ENCODE data around the gene AFG1L.
"Not testable (repeated sequence)": the region's sequence is repeated elsewhere in the genome, so short reads cannot be mapped to it uniquely, and the experiment has no call there.

Gene AFG1L

DNA sequence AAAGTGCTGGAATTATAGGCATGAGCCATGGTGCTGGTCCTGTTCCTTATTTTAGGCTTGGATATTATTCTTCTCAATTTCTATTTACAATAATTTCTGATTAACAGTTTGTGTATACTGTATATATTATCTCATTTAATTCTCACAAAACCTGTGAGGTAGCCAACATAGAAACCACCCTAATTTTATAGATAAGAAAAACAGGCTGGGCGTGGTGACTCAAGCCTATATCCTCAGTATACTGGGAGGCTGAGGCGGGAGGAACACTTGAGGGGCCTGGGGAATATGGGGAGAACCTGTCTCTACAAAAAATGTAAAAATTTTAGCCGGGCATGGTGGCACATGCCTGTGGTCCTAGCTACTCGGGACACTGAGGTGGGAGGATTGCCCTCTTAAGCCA lies 3.8 kb upstream of the AFG1L start:
- DNase-seq = no peak

DNA sequence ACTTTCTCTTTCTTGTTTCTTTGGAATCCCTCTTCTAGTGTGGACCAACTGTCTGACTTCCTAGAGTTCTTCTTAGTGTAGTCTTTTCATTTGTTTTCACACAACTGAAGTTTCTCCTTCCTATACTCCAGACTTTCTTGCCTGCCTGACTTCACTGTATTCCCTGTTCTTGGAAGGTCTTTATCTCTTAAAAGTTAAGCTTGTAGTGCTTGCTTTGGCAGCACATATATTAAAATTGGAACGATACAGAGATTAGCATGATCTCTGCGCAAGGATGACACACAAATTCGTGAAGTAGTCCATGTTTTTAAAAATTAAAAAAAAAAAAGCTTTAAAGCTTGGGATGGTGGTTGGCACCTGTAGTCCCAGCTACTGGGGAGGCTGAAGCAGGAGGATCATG lies 2.3 kb upstream of the AFG1L start:
- not testable (repeated sequence) for DNase-seq

DNA sequence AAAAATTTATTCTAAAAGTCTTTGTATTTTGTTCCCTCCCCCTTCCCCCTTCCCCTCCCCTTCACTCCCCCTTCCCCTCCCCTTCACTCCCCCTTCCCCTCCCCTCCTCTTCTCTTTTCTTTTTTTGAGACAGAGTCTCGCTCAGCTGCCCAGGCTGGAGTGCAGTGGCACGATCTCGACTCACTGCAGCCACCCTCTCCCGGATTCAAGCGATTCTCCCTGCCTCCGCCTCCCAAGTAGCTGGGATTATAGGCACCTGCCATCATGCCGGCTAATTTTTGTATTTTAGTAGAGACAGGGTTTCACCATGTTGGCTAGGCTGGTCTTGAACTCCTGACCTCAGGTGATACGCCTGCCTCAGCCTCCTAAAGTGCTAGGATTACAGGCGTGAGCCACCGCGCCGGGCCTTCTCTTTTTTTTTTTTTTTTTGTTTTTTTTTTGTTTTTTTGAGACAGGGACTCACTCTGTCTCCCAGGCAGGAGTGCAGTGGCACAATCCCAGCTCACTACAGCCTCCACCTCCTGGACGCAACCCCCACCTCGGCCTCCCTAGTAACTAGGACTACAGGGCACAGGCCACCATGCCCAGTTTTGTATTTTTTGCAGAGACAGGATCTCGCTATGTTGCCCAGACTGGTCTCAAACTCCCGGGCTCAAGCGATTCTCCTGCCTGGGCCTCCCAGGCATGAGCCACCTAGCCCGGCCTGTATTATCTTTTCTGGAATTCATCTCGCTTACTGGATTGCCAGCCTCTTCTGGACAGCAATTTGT lies 1.1 kb upstream of the AFG1L start:
- no peak for DNase-seq

DNA sequence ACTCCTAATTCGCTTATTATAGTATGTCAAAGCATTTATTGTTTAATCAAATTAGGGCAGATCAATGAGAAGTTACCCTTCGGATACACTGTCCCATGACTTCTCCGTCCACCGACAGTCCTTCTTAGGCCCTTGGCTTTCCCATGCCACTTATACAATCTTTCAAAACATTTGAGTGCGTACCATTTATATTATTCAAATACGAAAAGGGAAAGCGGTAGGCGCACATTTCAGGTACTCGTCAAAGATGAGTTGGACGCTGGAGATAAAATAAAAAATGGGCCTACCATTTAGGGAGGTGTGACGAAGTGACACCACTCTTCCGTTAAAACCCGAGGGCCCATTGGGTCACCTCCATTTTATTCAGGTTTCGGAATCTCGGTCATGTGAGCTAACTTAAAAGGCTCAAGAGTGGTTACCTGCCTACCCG lies 542 bp upstream of the AFG1L start:
- DNase-seq = no peak

DNA sequence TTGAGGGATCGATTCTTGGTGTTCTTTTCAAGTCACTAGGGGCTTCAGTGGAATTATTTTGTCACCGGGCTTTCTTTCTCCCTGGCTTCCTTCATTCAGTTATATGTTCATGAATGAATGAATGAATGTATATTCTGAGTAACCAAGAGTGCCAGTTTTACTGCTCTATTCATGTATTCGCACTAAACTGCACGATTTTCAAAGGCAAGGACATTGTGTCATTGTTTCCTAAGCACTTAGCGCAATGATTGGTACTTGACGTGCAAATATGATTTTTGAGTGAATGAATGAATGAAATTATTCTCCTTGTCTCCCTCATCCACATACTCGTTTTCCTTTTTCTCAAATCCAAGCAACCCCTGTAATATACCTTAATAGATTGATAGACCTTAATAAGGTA lies 822 bp downstream of the AFG1L start:
- no peak for DNase-seq

DNA sequence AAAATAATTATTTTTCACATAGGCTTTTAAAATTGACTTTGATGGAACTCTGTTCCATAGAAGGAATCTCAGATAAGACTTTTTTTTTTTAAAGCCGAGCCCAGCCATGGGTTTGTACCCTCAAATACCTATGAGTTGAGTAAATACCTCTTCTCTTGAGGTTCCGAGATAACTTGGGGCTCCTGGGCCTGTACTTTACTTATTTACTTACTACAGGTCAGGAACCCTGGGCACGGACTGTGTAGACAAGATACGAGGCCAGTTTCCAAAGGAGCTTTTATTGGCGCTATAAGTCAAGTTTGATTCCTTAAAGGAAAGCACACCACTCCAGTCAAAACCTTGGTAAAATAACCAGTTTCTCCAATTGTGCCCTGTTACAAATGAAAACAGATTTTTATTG lies 7.5 kb downstream of the AFG1L start:
- DNase-seq = no peak

DNA sequence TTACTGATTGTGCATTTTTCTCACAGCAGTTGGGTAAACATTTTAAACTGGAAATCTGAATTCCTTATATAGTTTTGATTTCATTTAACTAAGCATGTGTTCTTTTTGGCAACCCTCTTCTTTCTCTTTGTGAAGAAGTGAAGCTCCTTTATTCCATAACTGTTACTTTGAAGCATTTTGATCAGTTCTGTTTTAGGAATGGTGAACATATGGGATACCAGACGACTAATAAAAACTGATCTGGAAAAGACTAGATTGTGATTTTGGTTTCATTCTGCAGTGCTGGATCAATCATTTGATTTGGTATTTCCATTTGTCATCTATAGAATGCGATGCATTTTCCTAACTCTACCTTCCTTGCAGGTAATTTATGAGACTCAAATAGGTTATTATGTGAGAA lies 9.8 kb downstream of the AFG1L start:
- no peak for DNase-seq

DNA sequence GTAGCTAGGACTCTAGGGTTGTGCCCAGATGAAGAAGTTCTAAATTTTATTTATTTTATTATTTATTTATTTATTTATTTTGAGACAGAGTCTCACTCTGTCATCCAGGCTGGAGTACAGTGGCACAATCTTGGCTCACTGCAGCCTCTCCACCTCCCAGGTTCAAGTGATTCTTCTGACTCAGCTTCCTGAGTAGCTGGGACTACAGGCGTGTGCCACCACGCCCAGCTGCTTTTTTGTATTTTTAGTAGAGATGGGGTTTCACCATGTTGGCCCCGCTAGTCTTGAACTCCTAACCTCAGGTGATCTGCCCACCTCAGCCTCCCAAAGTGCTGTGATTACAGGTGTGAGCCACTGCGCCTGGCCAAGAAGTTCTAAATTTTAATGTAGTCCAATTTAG lies 13.8 kb downstream of the AFG1L start:
- not testable (repeated sequence) for DNase-seq

DNA sequence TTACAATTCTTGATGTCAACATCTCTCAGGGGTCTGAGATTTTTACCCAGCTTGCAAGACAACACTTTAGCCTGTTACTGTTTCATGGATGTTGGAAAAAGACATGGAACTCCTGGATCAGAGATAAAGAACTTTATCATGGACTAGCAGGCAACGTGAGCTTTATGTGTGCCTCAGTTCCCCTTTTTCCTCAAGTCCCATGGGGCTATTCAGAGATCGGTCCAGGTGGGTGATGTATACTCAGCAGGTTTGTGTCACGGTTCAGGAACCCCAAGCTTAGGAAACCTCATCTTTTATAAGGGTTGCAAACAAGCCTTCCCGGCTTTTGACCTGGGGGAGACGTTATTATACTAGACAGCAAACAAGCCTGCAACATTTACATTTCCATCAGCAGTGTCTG lies 15.0 kb downstream of the AFG1L start:
- no peak for DNase-seq

DNA sequence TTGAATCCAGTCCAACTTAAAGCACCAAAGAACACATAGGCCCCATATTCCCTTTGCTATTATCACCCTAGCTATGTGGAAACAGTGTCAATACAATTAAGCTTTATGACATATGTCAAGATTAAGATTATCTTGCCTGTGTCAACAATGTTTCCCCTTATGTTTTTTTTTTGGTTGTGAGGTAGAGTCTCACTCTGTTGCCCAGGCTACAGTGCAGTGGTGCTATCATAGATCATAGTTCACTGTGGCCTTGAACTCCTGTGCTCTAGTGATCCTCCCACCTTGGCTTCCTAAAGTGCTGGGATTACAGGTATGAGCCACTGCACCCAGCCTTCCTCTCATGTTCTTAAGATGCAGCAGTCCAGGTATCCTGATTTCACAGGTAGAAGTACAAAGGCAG lies 17.8 kb downstream of the AFG1L start:
- DNase-seq = no peak

DNA sequence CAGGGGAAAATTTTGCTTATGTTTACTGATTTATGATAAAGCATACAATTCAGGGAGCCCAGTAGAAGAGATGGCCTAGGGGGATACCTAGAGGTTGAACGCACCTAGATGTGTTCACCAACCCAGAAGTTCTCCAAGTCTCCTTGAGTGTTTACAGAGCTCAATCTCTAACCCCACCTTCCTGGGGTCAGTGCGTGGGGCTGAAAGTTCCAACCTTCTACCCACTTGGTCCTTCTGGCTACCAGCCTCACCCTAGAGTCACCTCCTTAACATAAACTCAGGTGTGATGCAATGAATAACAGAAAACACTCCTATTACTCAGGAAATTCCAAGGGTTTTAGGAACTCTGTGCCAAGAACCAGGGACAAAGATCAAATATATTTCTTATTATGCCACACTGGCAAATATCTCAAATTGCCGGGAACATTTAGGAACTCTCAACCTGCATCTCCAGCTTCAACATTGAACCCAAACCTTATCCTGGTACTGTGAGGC lies 26.4 kb downstream of the AFG1L start:
- no peak for DNase-seq

DNA sequence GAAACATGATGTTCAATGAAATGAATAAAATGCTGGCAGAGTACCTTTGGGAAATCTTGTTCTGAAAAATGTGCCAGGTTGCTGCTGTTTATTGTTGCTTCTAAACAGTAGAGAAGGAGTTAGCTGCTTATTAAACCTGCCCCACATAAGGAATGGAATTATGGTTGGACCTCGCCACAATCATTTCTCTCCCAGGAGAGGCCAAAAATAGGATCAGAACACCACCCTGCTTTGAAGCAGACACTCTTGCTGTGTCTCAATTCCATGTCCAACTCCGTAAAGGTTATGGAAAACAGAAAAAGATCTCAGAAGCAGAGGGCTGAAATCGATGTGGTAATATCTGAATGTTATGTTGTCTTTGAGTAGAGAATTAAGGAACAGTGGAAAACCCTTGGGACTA lies 27.9 kb downstream of the AFG1L start:
- no peak for DNase-seq

DNA sequence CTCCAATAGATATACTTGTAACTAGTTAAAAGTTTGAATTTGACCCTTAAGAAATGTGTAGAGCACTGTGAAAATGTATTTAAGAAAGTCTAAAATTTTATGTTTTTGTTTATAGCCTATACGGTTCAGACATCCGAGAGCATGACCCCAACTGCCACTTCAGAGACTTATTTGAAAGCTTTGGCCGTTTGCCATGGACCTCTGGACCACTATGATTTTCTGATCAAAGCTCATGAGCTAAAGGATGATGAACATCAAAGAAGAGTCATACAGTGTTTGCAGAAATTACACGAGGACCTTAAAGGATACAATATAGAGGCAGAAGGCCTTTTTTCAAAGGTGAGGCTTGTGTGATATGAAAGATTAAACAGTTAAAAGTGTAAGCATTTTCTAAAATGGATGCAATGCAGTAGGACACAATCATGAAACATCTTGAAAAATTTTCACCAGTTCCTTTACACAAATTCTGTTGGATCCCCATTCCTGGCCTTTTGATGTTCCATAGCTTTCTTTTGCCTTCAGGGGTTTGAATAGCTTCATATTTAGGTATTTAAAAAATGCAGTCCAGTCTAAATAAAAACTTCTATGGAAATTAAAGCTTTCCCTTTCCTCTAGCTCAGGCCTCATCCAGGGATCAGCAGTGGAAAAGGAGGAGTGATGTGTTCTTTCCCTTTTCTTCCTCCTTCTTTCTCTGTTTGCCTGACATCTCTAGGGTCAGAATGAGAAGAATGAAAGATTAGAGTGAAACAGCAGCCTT lies 29.0 kb downstream of the AFG1L start:
- no peak for DNase-seq

DNA sequence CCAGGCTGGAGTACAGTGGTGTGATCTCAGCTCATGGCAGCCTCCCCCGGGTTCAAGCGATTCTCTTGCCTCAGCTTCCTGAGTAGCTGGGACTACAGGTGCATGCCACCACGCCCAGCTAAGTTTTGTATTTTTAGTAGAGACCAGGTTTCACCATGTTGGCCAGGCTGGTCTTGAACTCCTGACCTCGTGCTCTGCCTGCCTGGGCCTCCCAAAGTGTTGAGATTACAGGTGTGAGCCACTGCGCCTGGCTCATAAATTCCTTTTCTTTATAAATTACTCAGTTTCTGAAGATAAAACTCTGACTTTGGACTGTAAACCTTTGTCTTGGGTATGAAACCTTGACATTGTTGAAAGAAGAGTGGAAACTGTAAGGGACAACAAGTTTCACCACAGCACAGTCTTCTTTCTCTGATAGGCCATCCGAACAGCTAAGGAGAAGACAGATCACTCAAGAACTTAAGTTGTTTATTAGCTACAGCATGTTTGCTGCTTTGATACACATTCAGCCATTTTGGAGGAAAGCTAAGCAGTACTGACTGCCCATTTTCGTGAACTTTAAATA lies 35.4 kb downstream of the AFG1L start:
- DNase-seq = not testable (repeated sequence)

DNA sequence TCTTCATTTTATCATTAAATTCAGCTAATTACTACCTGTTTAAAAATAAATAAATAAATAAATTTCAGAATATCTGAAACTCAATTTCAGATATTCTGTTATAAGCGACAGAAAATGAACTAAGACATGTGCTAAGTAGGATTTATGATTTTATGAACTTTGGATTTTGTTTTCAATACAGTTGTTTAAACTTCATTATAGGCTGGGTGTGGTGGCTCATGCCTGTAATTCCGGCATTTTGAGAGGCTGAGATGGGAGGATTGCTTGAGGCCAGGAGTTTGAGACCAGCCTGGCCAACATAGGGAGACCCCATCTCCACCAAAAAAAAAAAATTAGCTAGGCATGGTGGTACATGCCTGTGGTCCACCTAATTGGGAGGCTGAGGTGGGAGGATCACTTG lies 36.0 kb downstream of the AFG1L start:
- DNase-seq = no peak

DNA sequence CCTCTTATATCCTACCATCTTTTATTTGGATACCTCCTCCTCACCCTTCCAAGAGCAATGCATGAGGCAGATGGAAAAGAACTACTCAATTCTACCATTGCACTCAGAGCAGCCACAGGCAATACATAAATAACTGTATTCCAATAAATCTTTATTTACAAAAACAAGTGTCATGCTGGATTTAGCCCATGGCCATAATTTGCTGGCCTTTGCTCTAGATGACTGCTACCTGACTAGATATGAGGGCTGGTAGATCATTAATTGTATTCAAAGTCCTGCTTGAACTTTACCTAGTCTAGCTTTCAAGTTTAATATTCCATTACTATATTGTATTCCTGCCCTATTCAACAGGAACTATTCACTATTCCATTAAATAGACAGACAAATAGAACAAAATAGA lies 37.1 kb downstream of the AFG1L start:
- no peak for DNase-seq

DNA sequence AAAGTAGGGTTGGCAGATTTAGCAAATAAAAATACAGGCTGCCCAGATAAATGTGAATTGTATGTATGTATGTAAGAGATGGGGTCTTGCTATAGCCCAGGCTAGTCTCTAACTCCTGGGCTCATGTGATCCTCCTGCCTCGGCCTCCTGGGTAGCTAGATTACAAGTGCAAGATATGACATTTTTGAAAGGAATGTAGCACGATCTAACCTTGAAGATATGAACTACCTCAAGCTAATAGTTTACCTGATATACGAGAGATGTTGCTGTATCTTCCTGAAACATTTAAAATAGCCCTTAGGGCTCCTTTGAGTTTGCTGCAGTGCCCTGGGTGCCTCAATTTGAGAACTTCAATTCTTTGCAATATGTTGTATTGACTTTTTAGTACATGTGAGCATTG lies 42.1 kb downstream of the AFG1L start:
- DNase-seq = no peak

DNA sequence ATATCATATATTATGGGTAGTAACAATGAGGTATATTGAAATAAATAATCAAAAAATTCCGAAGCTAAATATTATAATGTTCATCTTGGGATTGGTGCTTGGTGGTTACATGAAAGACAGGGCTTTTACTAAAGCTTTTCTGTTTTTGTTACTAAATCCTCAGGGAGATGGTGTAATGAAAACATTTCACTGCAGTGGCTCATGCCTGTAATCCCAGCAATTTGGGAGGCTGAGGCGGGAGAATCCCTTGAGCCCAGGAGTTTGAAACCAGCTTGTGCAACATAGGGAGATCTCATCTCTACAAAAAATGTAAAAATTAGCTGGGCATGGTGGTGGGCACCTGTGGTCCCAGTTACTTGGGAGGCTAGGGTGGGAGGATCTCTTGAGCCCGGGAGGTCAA lies 42.9 kb downstream of the AFG1L start:
- DNase-seq = no peak

DNA sequence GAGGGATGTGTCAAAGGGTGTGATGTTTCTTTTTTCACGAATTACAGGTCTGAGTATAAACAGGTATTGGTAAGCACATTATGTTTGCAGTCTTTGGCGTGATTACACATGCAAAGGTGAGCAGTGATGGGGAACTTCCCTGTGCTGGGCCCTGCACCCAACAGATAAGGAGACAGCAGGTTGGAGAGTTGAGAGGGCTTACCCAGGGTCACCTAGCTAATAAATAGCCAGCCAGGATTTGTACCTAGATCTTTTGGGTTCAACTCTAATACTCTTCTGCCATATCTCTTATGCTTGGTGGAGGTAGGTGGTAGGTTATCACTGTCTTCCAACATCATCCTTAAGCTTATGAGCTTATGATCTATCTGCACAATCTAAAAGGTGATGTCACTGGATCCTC lies 46.5 kb downstream of the AFG1L start:
- no peak for DNase-seq

DNA sequence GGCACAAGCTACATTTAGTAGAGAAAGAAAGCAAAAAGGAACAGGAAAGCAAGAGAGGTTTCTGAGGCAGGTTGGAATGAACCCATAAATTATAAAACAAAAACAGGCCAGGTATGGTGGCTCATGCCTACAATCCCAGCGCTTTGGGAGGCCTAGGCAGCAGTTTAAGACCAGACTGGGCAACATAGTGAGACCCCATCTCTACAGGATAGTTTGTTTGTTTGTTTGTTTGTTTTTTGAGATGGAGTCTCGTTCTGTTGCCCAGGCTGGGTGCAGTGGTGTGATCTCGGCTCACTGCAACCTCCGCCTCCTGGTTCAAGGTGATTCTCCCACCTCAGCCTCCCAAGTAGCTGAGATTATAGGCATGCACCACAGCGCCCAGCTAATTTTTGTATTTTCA lies 49.0 kb downstream of the AFG1L start:
- DNase-seq = no peak

DNA sequence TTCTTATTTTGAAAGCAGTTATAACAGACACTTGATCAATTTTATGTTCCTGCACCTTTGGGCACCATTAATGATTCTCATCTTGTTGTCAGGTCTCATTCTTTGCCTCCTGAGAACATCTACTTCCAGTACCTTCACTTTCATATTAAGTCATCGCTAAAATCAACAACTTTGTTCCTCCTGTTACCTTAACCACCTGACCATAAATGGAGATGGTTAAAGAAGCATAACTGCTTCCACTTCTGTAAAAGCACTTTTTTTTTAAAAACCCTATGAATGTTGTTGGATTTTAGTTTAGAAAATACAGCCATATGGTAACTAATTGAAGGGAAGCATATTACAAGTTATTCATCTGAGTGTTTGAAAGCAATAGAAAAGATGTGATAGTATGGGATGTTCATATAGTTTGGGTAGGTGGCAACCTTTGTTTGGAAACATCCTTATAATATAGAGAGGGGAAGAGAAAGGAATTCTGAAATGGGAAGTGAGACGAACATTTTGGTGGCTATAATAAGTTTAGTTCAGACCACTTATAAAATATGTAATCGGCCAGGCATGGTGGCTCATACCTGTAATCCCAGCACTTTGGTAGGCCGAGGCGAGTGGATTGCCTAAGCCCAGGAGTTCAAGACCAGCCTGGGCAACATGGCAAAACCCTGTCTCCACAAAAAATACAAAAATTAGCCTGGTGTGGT lies 53.9 kb downstream of the AFG1L start:
- DNase-seq = no peak

DNA sequence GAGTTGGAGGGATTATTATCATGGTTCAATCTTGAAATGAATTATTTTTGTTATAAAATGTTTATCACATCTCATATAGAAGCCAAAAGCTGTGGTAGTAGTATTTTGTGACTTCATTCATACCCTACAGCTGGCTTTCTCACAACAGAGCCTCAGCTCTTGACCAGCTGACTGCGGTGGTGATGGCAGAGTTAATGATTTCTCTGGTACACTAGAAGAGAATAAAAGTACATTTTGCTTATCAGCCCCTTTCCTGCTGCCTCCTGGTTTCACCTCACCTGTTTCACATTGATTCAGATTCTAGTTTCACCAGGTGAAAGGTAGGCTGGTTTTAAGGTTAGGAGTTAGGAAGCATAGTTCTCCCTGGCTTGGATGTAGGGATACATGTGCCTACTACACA lies 55.7 kb downstream of the AFG1L start:
- no peak for DNase-seq

DNA sequence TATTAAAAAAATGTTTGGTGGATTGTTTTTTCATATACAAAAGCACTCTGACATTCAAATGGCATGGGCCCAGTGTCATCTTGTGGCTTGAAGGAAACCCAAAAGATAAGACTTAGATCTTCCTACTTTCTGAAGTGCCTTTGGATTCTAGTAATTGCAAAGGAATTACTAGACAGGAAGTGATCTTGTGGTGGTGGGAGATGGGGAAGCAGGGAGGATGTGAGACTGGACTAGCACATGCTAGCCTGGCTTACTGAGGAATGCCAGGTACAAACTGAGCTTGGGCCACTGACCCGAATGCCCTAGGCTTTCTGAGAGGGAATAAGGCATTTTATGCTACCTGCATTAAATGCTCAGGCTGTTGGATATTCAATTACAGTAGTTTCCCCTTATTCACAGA lies 59.0 kb downstream of the AFG1L start:
- no peak for DNase-seq

DNA sequence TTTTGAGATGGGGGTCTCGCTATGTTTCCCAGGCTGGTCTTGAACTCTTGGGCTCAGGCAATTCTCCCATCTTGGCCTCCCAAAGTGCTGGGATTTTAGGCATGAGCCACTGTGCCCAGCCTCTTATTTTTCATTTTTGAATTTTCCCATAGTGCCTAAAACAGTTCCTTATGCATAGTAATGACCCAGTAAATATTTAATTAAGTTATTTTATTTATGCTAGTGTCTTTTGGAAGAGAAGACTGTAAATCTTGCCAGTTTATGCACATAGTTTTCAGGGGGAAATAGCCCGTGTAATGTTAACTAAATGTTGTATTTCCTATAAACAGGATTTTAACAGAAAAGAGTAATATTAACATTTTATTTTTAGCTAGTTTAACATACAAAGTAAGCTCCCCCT lies 60.3 kb downstream of the AFG1L start:
- DNase-seq = no peak
